Neural cell (in vitro differentiated cells): ENCODE results near the gene RAC2. TPM values are rescaled to one million over a fixed set of nuclear protein-coding genes. Genes with fewer than 3 reads are reported as not detected.

Experiments
- H2AFZ ChIP-seq: fragments of 200-600, 300-800 bp; sonication (generic), shearing (Covaris generic); 2 replicates; pipeline ENCODE4 v1.6.0; 2014; ENCODE audit warnings: low read depth, mild to moderate bottlenecking, antibody characterized with exemption, low read length, moderate library complexity
- H3F3A ChIP-seq: fragments of 200-600 bp; shearing (Covaris generic); 2 replicates; pipeline ENCODE4 v1.6.1; 2016; ENCODE audit warnings: mild to moderate bottlenecking, moderate library complexity, mixed read lengths, antibody characterized with exemption, low read length; ENCODE audit not compliant: insufficient read depth, poor library complexity, severe bottlenecking
- H3K27ac ChIP-seq: fragments of 200-600, 300-800 bp; sonication (generic), shearing (Covaris generic); 2 replicates; pipeline ENCODE4 v1.5.1; 2014; ENCODE audit warnings: mild to moderate bottlenecking, low read length, moderate library complexity
- H3K27me3 ChIP-seq: fragments of 300-800, 200-600 bp; sonication (generic), shearing (Covaris generic); 2 replicates; pipeline ENCODE4 v1.6.0; 2014; ENCODE audit warnings: mild to moderate bottlenecking, low read depth, low read length, moderate library complexity; ENCODE audit not compliant: insufficient read depth
- H3K36me3 ChIP-seq: fragments of 300-800, 200-600 bp; sonication (generic), shearing (Covaris generic); 2 replicates; pipeline ENCODE4 v1.5.1; 2014; ENCODE audit warnings: mild to moderate bottlenecking, antibody characterized with exemption, low read length, moderate library complexity; ENCODE audit not compliant: insufficient read depth
- H3K4me2 ChIP-seq: fragments of 300-800, 200-600 bp; sonication (generic), shearing (Covaris generic); 2 replicates; pipeline ENCODE4 v1.6.0; 2014; ENCODE audit warnings: mild to moderate bottlenecking, low read length
- H3K4me3 ChIP-seq: fragments of 300-800, 200-600 bp; sonication (generic), shearing (Covaris generic); 2 replicates; pipeline ENCODE4 v1.5.1; 2014; ENCODE audit warnings: mild to moderate bottlenecking, low read length, moderate library complexity
- H3K79me2 ChIP-seq: fragments of 200-600 bp; shearing (Covaris generic); replicated peaks from 2 replicates; pipeline ENCODE4 v1.6.0; 2014; ENCODE audit warnings: mild to moderate bottlenecking, low read length, moderate library complexity; ENCODE audit not compliant: insufficient read depth
- H3K9ac ChIP-seq: fragments of 300-800, 200-600 bp; sonication (generic), shearing (Covaris generic); 2 replicates; pipeline ENCODE4 v1.6.1; 2016; ENCODE audit warnings: mild to moderate bottlenecking, low read length, mixed read lengths
- H3K9me2 ChIP-seq: fragments of 200-600 bp; shearing (Covaris generic); 2 replicates; pipeline ENCODE4 v1.6.1; 2016; ENCODE audit warnings: mild to moderate bottlenecking, low read length, mixed read lengths; ENCODE audit not compliant: insufficient read depth
- H3K9me3 ChIP-seq: fragments of 200-600, 300-800 bp; sonication (generic), shearing (Covaris generic); 2 replicates; pipeline ENCODE4 v1.6.1; 2016; ENCODE audit warnings: mild to moderate bottlenecking, mixed run types, low read length, moderate library complexity, mixed read lengths
- H4K20me1 ChIP-seq: fragments of 200-600 bp; shearing (Covaris generic); 2 replicates; pipeline ENCODE4 v1.6.1; 2016; ENCODE audit warnings: mild to moderate bottlenecking, mixed run types; ENCODE audit not compliant: insufficient read depth
- EP300 ChIP-seq: fragments of 450-650 bp; conservative IDR thresholded peaks from 2 replicates; pipeline ENCODE4 v1.6.1; 2014; ENCODE audit warnings: antibody characterized with exemption, mild to moderate bottlenecking, moderate library complexity; ENCODE audit not compliant: poor library complexity, severe bottlenecking
- EZH2 ChIP-seq: fragments of 200-600, 300-800 bp; shearing (Covaris generic), sonication (generic); IDR thresholded peaks from 2 replicates; pipeline ENCODE4 v1.6.1; 2014; ENCODE audit warnings: antibody characterized with exemption, low read length, borderline replicate concordance, mild to moderate bottlenecking; ENCODE audit not compliant: insufficient read depth, poor library complexity, severe bottlenecking
- MXI1 ChIP-seq: fragments of 450-650 bp; conservative IDR thresholded peaks from 2 replicates; pipeline ENCODE4 v1.6.1; 2014; ENCODE audit warnings: antibody characterized with exemption, mild to moderate bottlenecking; ENCODE audit not compliant: poor library complexity, severe bottlenecking
- POLR2AphosphoS5 ChIP-seq: IDR thresholded peaks from 2 replicates; pipeline ENCODE4 v1.6.1; 2012
- RAD21 ChIP-seq: fragments of 450-650 bp; conservative IDR thresholded peaks from 2 replicates; pipeline ENCODE4 v1.6.1; 2014; ENCODE audit warnings: antibody characterized with exemption, mild to moderate bottlenecking, moderate library complexity
- SMC3 ChIP-seq: fragments of 450-650 bp; conservative IDR thresholded peaks from 2 replicates; pipeline ENCODE4 v1.6.1; 2014; ENCODE audit warnings: antibody characterized with exemption, mild to moderate bottlenecking, moderate library complexity; ENCODE audit not compliant: poor library complexity
- TAF1 ChIP-seq: IDR thresholded peaks from 2 replicates; pipeline ENCODE4 v1.6.1; 2012; ENCODE audit warnings: low read depth
- polyA plus RNA-seq: library from polyadenylated mRNA; depleted of rRNA; stranded (reverse); fragments of >200 nt; gene quantifications from 2 replicates; pipeline ENCODE4 v1.2.3, GENCODE V29; 2014
- TF ChIP-seq, protein P1 (sequence below): fragments of 450-650 bp; IDR thresholded peaks from 2 replicates; pipeline ENCODE4 v1.5.1; 2014; ENCODE audit warnings: antibody characterized with exemption, mild to moderate bottlenecking, moderate library complexity; ENCODE audit not compliant: poor library complexity, severe bottlenecking
- TF ChIP-seq, protein P2 (sequence below): IDR thresholded peaks from 2 replicates; pipeline ENCODE4 v1.6.1; 2012; ENCODE audit warnings: borderline replicate concordance

Gene RAC2
- polyA plus RNA-seq, 1 donor from 2014 or later: not detected

DNA sequence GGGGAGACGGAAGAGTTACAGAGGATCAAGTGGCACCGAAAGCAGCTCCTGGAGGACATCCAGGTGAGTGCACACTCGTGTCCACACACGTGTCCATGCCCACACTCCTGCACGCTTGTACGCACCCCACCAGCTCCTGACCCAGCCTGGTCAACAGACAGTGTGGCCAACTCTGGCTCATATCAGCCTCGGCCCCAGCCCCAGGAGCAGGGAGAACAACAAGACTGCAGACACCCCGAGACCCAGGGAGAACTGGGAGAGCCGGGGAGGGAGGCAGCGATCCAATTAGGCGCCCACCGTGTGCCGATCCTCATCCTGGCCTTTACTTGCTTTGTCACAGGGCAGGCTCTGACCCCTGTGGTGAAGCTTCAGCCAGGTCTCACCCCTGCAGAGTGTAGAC lies 48.6 kb upstream of the RAC2 start:
- H3K79me2 ChIP-seq: no peaks in the 10 kb centered on the region
- no peak overlapping the region for H3K4me3 ChIP-seq
- H3K4me2 ChIP-seq: no peak overlapping the region
- no peaks in the 10 kb centered on the region for H3F3A ChIP-seq
- H3K27me3 ChIP-seq: no peaks in the 10 kb centered on the region
- H3K9me2 ChIP-seq: no peaks in the 10 kb centered on the region
- TF ChIP-seq SMC3: no peak
- TF ChIP-seq MXI1: no peak
- TF ChIP-seq, protein P1, sequence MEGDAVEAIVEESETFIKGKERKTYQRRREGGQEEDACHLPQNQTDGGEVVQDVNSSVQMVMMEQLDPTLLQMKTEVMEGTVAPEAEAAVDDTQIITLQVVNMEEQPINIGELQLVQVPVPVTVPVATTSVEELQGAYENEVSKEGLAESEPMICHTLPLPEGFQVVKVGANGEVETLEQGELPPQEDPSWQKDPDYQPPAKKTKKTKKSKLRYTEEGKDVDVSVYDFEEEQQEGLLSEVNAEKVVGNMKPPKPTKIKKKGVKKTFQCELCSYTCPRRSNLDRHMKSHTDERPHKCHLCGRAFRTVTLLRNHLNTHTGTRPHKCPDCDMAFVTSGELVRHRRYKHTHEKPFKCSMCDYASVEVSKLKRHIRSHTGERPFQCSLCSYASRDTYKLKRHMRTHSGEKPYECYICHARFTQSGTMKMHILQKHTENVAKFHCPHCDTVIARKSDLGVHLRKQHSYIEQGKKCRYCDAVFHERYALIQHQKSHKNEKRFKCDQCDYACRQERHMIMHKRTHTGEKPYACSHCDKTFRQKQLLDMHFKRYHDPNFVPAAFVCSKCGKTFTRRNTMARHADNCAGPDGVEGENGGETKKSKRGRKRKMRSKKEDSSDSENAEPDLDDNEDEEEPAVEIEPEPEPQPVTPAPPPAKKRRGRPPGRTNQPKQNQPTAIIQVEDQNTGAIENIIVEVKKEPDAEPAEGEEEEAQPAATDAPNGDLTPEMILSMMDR: no peak
- TF ChIP-seq, protein P2, sequence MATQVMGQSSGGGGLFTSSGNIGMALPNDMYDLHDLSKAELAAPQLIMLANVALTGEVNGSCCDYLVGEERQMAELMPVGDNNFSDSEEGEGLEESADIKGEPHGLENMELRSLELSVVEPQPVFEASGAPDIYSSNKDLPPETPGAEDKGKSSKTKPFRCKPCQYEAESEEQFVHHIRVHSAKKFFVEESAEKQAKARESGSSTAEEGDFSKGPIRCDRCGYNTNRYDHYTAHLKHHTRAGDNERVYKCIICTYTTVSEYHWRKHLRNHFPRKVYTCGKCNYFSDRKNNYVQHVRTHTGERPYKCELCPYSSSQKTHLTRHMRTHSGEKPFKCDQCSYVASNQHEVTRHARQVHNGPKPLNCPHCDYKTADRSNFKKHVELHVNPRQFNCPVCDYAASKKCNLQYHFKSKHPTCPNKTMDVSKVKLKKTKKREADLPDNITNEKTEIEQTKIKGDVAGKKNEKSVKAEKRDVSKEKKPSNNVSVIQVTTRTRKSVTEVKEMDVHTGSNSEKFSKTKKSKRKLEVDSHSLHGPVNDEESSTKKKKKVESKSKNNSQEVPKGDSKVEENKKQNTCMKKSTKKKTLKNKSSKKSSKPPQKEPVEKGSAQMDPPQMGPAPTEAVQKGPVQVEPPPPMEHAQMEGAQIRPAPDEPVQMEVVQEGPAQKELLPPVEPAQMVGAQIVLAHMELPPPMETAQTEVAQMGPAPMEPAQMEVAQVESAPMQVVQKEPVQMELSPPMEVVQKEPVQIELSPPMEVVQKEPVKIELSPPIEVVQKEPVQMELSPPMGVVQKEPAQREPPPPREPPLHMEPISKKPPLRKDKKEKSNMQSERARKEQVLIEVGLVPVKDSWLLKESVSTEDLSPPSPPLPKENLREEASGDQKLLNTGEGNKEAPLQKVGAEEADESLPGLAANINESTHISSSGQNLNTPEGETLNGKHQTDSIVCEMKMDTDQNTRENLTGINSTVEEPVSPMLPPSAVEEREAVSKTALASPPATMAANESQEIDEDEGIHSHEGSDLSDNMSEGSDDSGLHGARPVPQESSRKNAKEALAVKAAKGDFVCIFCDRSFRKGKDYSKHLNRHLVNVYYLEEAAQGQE: no peak
- TF ChIP-seq RAD21: no peak
- TF ChIP-seq TAF1: no peak
- no peak for TF ChIP-seq EP300
- TF ChIP-seq POLR2AphosphoS5: no peak
- TF ChIP-seq EZH2: no peak
- no peak overlapping the region for H3K27ac ChIP-seq
- no peak overlapping the region for H2AFZ ChIP-seq
- no peaks in the 10 kb centered on the region for H4K20me1 ChIP-seq
- H3K9me3 ChIP-seq: no peaks in the 10 kb centered on the region
- no peaks in the 10 kb centered on the region for H3K36me3 ChIP-seq
- H3K9ac ChIP-seq: no peak overlapping the region

DNA sequence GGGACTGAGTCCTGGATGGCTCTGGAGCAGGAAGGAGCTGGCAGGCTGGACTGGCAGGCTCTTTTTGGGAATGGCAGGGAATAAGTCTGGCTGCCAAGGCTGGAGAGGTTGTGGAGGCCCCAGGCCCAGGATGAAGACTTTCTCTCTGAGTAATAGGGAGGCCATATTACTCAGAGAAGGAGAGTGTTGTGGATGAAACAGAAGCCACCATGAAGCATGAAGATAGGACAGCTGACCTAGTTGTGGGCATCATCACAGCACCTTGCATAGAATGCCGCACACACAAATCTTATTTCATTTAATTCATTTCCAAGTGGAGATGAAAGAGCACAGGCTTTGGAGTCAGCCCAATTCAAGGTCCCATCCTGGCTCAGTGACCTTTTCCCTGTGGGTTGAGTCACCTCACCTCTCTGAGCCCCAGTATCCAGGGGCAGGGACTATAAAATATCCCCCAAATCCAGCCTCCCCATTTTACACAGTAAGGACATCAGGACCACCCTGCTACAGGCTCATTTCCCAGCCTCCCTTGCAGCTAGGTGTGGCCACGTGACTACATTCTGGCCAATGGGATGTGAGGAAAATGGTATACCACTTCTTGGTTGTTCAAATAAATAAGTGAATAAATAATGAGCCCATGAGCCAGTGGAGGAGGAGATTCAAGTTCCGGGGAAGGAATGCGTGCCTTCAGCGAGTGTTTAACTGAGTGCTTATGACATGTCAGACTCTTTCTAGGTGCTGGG lies 47.7 kb upstream of the RAC2 start:
- H2AFZ ChIP-seq: no peak overlapping the region
- TF ChIP-seq EZH2: no peak
- H3F3A ChIP-seq: no peaks in the 10 kb centered on the region
- no peak overlapping the region for H3K4me2 ChIP-seq
- H3K9ac ChIP-seq: no peak overlapping the region
- no peaks in the 10 kb centered on the region for H3K36me3 ChIP-seq
- no peaks in the 10 kb centered on the region for H3K9me3 ChIP-seq
- no peak overlapping the region for H3K27ac ChIP-seq
- no peaks in the 10 kb centered on the region for H3K27me3 ChIP-seq
- H3K9me2 ChIP-seq: no peaks in the 10 kb centered on the region
- H3K79me2 ChIP-seq: no peaks in the 10 kb centered on the region
- no peak overlapping the region for H3K4me3 ChIP-seq
- H4K20me1 ChIP-seq: no peaks in the 10 kb centered on the region
